Liver (tissue), 9 donors: Measurements from ENCODE around the gene C14orf132. TPM values are rescaled to one million over a fixed set of nuclear protein-coding genes. Genes with fewer than 3 reads are reported as not detected.

Experiments used
- DNase-seq: peaks from one replicate; pipeline ENCODE4 v3.0.0-alpha.2; 2017; ENCODE audit warnings: low spot score
- H3K27ac ChIP-seq, 2 donors: one replicate each; pipeline ENCODE4 v1.7.0; 2013; ENCODE audit warnings: inconsistent platforms in 2 of 2, low read length in 2 of 2, control low read depth in 1 of 2, low read depth in 1 of 2, mild to moderate bottlenecking in 1 of 2
- H3K27me3 ChIP-seq, 4 donors: one replicate each; pipeline versions ENCODE4 v1.6.1 to v1.7.0; 2013; ENCODE audit warnings: low read length in 3 of 4, inconsistent platforms in 1 of 4, mild to moderate bottlenecking in 1 of 4, moderate library complexity in 1 of 4; ENCODE audit not compliant: control insufficient read depth in 4 of 4, insufficient read depth in 4 of 4
- H3K36me3 ChIP-seq, 4 donors: one replicate each; pipeline versions ENCODE4 v1.6.1 to v1.7.0; 2013; ENCODE audit warnings: low read length in 3 of 4, mild to moderate bottlenecking in 3 of 4, low read depth in 1 of 4, moderate library complexity in 1 of 4; ENCODE audit not compliant: control insufficient read depth in 4 of 4, insufficient read depth in 3 of 4
- H3K4me1 ChIP-seq, 4 donors: one replicate each; pipeline versions ENCODE4 v1.6.1 to v1.7.0; 2013; ENCODE audit warnings: low read length in 3 of 4, mild to moderate bottlenecking in 3 of 4, moderate library complexity in 1 of 4; ENCODE audit not compliant: control insufficient read depth in 4 of 4, insufficient read depth in 4 of 4
- H3K4me3 ChIP-seq, 3 donors: one replicate each; pipeline versions ENCODE4 v1.6.1 to v1.7.0; 2013; ENCODE audit warnings: low read length in 3 of 3, control low read depth in 1 of 3, low read depth in 1 of 3, mild to moderate bottlenecking in 1 of 3
- H3K9ac ChIP-seq, 2 donors: one replicate each; pipeline ENCODE4 v1.7.0; 2013; ENCODE audit warnings: low read length in 2 of 2, mild to moderate bottlenecking in 2 of 2, moderate library complexity in 2 of 2, control low read depth in 1 of 2, low read depth in 1 of 2
- H3K9me3 ChIP-seq, 4 donors: one replicate each; pipeline versions ENCODE4 v1.6.1 to v1.7.0; 2013; ENCODE audit warnings: low read length in 3 of 4; ENCODE audit not compliant: control insufficient read depth in 4 of 4
- EGR1 ChIP-seq, 2 donors: IDR thresholded peaks; 2 replicates each; pipeline ENCODE4 v1.6.1; 2016 to 2018; ENCODE audit warnings: antibody characterized with exemption in 2 of 2, low read depth in 2 of 2
- FOXA1 ChIP-seq: IDR thresholded peaks from 2 replicates; pipeline ENCODE4 v1.6.1; 2016; ENCODE audit warnings: antibody characterized with exemption
- GABPA ChIP-seq, 2 donors: IDR thresholded peaks in 1 of 2; conservative IDR thresholded peaks in 1 of 2; 2 replicates each; pipeline ENCODE4 v1.6.1; 2016; ENCODE audit warnings: antibody characterized with exemption in 2 of 2, mild to moderate bottlenecking in 1 of 2, moderate library complexity in 1 of 2
- HNF4G ChIP-seq: IDR thresholded peaks from 2 replicates; pipeline ENCODE4 v1.6.1; 2016; ENCODE audit warnings: antibody characterized with exemption
- JUND ChIP-seq, 2 donors: IDR thresholded peaks; 2 replicates each; pipeline ENCODE4 v1.6.1; 2016; ENCODE audit warnings: antibody characterized with exemption in 2 of 2
- NR2F2 ChIP-seq: IDR thresholded peaks from 2 replicates; pipeline ENCODE4 v1.6.1; 2016; ENCODE audit warnings: antibody characterized with exemption
- RXRA ChIP-seq, 2 donors: IDR thresholded peaks; 2 replicates each; pipeline ENCODE4 v1.6.1; 2017 to 2018; ENCODE audit warnings: antibody characterized with exemption in 2 of 2, mild to moderate bottlenecking in 1 of 2
- SP1 ChIP-seq: IDR thresholded peaks from 2 replicates; pipeline ENCODE4 v1.6.1; 2018; ENCODE audit warnings: antibody characterized with exemption, mild to moderate bottlenecking
- YY1 ChIP-seq: IDR thresholded peaks from 2 replicates; pipeline ENCODE4 v1.6.1; 2016; ENCODE audit warnings: antibody characterized with exemption, mild to moderate bottlenecking
- WGBS: extraction: QIAGEN DNeasy Blood & Tissue Kit; methylation state at CpG from one replicate; pipeline ENCODE4 v1.1.7; 2013; 5-methylcytosine and 5-hydroxymethylcytosine counted together
- polyA plus RNA-seq, 2 donors: library from polyadenylated mRNA; stranded (reverse) in 1 of 2; unstranded in 1 of 2; fragments of 200-250 nt in 1 of 2; fragments of >200 nt in 1 of 2; fragmentation: Nextera tagmentation in 1 of 2; extraction: Ambion mirVana in 1 of 2; gene quantifications; one replicate each; pipeline versions ENCODE4 v1.2.1 to v1.2.3, GENCODE V29; 2013 to 2015
- total RNA-seq, 2 donors: library from RNA; depleted of rRNA; stranded (reverse); fragments of >200 nt; gene quantifications; one replicate each; pipeline ENCODE4 v1.2.3, GENCODE V29; 2014
- TF ChIP-seq, protein P1 (sequence below): IDR thresholded peaks from 2 replicates; pipeline ENCODE4 v1.6.1; 2016; ENCODE audit warnings: antibody characterized with exemption, mild to moderate bottlenecking
- TF ChIP-seq, protein P2 (sequence below): IDR thresholded peaks from 2 replicates; pipeline ENCODE4 v1.6.1; 2016; ENCODE audit warnings: antibody characterized with exemption
- TF ChIP-seq, protein P3 (sequence below): IDR thresholded peaks from 2 replicates; pipeline ENCODE4 v1.6.1; 2016; ENCODE audit warnings: antibody characterized with exemption
- donor health status: healthy.
- donor health status: healthy.
- donor health status: healthy.
- donor health status: healthy.
- donor health status: healthy.

C14orf132 gene
- total and polyA plus RNA-seq, 4 donors = 1.8 to 3.0 (median 2.1) TPM

DNA sequence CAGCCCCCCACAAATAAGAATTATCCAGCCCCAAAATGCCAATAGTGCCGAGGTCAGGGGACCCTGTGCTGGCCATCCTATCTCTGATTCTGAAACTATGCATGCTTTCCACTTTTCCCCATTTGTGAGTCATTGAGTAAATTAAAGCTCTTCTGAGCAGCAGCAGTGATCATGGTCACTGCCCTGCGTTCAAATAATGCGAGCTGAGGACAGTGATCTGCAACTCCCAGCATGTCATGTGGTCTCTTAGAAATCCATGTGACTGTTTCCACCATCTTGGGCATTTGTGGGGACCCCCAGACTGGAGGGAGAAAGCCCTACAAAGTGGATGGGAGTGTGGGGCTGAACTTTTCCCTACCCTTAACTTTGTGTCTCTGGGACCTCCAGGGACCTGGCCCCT is 53.8 kb downstream of the C14orf132 start (continued):
- TF ChIP-seq, protein P1, sequence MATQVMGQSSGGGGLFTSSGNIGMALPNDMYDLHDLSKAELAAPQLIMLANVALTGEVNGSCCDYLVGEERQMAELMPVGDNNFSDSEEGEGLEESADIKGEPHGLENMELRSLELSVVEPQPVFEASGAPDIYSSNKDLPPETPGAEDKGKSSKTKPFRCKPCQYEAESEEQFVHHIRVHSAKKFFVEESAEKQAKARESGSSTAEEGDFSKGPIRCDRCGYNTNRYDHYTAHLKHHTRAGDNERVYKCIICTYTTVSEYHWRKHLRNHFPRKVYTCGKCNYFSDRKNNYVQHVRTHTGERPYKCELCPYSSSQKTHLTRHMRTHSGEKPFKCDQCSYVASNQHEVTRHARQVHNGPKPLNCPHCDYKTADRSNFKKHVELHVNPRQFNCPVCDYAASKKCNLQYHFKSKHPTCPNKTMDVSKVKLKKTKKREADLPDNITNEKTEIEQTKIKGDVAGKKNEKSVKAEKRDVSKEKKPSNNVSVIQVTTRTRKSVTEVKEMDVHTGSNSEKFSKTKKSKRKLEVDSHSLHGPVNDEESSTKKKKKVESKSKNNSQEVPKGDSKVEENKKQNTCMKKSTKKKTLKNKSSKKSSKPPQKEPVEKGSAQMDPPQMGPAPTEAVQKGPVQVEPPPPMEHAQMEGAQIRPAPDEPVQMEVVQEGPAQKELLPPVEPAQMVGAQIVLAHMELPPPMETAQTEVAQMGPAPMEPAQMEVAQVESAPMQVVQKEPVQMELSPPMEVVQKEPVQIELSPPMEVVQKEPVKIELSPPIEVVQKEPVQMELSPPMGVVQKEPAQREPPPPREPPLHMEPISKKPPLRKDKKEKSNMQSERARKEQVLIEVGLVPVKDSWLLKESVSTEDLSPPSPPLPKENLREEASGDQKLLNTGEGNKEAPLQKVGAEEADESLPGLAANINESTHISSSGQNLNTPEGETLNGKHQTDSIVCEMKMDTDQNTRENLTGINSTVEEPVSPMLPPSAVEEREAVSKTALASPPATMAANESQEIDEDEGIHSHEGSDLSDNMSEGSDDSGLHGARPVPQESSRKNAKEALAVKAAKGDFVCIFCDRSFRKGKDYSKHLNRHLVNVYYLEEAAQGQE = no peak
- TF ChIP-seq FOXA1 (no peak), RXRA (IDR thresholded peaks at IDR 0.05) (no peak), JUND (IDR thresholded peaks at IDR 0.05) (no peak)
- TF ChIP-seq, protein P2, sequence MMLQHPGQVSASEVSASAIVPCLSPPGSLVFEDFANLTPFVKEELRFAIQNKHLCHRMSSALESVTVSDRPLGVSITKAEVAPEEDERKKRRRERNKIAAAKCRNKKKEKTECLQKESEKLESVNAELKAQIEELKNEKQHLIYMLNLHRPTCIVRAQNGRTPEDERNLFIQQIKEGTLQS = no peak

DNA sequence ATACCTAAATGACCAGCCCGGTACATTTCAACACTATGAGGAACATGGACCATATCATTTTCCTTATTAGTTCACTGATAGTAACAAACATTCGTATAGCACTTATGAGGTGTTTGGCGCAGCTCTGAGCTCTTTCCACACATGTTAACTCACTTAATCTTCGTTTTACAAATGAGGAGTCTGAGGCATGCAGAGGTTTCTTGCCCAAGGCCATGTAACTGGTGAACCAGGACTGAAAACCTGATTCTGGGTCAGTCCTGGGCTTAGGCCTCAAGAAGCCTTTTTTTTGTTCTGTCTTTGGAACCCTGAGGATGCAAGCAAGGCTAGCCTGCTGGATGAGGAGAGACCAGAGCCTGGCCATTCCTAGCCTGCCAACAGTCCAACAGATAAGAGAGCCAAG is 55.0 kb downstream of the C14orf132 start:
- H3K9me3 ChIP-seq = no peaks in the 10 kb centered on the region
- no peak overlapping the region for H3K4me3 ChIP-seq
- H3K4me1 ChIP-seq = peaks cover 17 to 45% (median 40%) of the 10 kb centered on the region in 4 donors
- no peak overlapping the region for H3K9ac ChIP-seq
- no peak for DNase-seq
- no peak overlapping the region for H3K27ac ChIP-seq
- 93% methylated on average over 4 of the region's 4 CpGs for WGBS
- no peak for TF ChIP-seq GABPA (IDR thresholded peaks at IDR 0.05 in 1 of 2, conservative IDR thresholded peaks at IDR 0.05 in 1 of 2)
- TF ChIP-seq RXRA (IDR thresholded peaks at IDR 0.05) = no peak
- TF ChIP-seq, protein P2 = no peak
- TF ChIP-seq HNF4G = no peak
- TF ChIP-seq, protein P3, sequence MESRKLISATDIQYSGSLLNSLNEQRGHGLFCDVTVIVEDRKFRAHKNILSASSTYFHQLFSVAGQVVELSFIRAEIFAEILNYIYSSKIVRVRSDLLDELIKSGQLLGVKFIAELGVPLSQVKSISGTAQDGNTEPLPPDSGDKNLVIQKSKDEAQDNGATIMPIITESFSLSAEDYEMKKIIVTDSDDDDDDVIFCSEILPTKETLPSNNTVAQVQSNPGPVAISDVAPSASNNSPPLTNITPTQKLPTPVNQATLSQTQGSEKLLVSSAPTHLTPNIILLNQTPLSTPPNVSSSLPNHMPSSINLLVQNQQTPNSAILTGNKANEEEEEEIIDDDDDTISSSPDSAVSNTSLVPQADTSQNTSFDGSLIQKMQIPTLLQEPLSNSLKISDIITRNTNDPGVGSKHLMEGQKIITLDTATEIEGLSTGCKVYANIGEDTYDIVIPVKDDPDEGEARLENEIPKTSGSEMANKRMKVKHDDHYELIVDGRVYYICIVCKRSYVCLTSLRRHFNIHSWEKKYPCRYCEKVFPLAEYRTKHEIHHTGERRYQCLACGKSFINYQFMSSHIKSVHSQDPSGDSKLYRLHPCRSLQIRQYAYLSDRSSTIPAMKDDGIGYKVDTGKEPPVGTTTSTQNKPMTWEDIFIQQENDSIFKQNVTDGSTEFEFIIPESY = no peak
- TF ChIP-seq, protein P1 = no peak
- TF ChIP-seq YY1 = no peak
- no peak for TF ChIP-seq FOXA1
- no peak for TF ChIP-seq JUND (IDR thresholded peaks at IDR 0.05)
- no peak for TF ChIP-seq NR2F2
- no peak for TF ChIP-seq EGR1 (IDR thresholded peaks at IDR 0.05; ENCODE audit: low read depth in 2 of 2)
- no peak for TF ChIP-seq SP1
- no peaks in the 10 kb centered on the region for H3K27me3 ChIP-seq
- no peaks in the 10 kb centered on the region for H3K36me3 ChIP-seq
